ENCODE measurements around the gene TMEM132D.
"Not testable (repeated sequence)": the region's sequence is repeated elsewhere in the genome, so short reads cannot be mapped to it uniquely, and the experiment has no call there.

The TMEM132D gene

DNA sequence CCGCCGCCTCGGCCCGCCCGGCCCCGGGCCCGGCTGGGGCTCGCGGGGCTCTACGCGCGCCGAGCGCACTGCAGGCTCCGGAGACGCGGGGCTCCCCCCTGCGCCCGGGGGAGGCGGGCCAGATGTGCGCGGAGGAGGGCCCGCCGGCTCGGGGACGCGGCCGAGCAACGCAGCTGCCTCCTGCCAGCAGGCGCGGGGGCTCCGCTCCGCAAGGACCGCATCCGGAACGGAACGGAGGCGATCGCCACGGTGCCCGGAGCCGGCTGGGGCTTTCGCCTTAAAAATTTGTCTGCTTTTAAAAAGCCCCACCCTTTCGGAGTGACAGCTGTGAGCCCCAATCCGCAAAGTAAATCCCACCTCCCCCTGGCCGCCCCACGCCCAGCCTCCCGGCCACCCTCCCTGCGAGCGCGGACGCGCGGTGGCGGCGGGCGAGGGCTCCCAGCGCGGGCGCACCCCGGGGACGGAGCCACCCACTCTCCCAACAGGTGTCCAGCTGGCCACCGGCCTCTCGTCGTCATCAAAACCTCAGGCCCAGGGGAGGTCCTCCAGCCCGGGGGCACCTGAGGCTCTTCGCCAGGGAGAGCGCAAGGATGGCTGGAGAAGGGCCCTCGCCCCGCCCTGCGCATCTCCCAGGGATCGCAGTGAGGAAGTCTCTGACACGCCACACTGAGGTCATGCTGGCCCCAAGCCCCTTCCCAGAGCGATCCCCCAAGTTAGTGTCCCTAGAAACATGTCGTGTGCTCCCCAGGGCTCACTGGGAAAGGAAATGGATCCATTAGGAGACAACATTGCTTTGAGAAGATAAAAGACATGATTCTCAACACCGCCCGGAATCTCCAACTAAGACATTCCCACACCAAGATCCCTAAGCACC lies at the start of gene TMEM132D:
TMEM132D (minus strand) TSS at position 70 of the 874 bp plus-strand sequence.
- no peak for FAIRE-seq

DNA sequence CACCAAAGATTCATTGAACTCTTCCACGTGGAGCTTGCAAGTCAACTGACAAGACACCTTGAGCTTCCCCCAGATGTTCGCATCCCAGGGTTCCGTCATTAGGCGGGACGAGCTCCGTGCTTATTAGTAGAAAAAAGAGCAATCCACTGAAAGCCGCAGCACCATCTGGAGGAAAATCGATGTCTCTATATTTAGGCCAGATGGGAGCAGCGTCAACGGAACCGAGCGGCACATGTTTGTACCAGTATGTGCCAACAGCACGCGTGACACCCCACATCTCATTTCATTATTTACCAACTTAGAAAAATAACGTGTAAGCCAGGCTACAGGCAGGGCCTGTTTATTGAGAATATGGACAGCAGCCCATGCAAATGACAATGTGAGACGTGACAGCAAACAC lies 45.8 kb upstream of the TMEM132D start:
- no peak for FAIRE-seq

DNA sequence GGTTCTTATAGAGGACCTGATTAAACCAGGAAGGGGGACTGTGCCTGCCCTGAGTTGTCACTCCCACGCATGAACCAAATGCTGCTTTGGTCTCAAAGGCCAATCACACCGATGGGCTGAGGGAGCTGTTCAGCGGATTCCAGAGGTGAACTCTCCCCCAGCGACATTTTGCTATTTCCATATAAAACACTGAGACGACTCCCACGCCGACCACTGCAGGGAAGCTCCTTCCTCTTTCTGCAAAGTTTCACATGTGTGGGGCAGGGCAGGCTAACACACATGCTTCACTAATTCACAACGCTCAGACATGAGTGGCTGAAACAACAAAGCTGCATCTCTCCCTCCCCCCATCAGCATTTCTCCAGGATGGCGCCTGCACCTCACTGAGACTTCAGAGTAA lies 37.8 kb upstream of the TMEM132D start:
- no peak for FAIRE-seq

DNA sequence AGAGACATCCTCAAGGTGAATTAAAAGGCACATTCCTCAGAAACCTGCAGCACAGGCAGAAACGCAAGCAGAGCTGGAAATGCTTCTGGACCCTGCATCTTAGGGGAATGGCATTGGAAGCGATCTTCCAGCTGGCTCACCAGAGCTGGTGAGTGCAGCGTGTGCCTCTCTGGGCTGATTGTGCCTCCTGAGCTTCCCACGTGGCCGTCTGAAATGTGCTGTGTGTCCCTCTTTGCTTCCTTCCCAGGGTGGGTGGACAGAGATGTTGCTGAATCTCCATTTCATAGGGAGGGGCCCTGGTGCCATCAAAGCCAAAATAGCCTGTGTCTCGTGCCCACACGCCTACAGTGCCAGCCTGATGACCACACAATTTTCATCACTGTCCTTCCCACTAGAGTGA lies 34.3 kb upstream of the TMEM132D start:
- no peak for FAIRE-seq

DNA sequence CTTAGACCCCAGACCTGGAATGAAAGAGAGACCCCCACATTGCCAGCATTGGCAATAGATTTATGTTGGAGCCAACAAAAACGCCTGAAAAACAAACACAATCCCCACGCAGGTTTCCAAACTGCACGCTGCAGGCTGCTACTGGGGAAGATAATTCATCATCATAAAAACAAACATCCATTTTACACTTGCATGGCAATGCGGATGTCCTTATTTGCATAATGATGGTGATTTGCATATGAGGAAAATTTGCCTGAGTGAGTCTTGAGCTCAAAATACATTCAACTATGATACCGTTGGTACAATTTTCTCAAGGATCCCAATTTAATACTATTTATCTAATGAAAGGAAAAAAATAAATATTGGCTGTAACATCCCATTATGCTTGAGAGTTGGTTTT lies 33.6 kb upstream of the TMEM132D start:
- FAIRE-seq, result no peak

DNA sequence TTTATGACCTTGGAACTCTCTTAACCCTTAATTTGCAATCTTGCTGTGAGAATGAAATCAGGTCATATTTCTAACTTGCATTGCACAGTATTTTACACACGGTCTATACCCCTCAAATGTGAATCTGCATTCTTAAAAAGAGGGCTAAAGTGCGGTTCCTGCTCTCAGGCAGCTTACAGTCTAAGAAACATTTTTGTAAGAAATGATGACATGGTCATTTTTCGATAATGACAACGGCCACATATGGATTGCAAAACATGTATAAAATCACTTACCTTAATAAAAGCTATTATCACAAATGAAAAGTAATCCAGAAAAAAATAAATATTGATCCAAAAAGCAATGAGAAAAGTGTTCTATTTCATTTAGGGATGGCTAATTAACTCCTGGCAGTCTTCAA lies 24.8 kb upstream of the TMEM132D start:
- no peak for FAIRE-seq

DNA sequence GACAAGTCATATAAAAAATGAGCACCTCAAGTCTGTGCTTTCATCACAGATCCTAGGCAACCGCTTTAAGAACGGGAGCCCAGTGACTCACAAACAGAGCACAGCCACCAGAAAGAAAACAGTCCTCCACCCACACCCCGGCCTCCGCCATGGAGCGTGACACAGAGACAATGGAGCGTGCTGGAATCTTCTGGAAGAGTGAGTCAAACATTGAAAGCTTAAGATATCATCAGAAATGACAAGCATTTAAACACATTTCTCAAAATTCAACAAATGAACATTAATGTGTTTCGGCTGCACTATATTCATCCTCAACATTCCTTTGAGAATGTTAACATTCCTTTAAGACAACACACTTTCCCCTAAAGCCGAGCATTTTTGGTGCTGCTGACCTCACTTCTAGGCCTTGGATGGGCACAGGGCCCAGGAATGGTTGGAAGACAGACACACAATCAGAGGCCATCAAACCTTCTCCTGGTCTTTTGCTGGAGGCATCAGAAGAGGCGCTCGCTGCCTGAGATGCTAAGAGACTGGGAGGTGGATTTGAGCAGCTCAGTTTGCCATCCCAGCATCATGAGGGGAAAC lies 23.6 kb upstream of the TMEM132D start:
- FAIRE-seq, result no peak

DNA sequence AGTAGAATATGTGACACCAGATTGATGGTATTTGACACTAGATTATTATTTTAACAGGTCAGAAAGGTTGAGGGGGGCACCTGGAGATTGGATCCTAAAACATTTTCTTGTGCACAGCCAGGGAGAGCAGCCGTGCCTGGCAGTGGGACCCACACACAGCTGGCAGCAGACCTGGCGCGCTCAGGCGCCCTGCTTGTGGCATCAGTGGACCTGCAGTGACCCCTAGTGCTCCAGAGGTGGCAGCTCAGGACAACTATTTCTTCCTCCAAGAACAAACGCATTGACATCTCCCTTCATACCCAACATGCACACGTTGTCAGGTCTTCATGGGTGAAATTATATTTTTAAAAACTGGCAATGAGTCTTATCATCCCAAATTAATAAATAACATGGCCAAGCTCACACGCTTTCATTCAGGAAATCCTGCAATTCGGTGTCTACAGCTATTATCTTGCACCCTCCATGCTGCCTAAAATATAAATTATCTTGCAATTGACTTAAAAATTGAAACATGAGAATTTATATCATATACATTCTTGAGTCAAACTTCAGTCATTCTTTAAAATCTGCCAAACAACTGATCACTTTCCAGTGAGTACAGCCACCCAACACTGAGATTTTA lies 7.7 kb upstream of the TMEM132D start:
- no peak for FAIRE-seq

DNA sequence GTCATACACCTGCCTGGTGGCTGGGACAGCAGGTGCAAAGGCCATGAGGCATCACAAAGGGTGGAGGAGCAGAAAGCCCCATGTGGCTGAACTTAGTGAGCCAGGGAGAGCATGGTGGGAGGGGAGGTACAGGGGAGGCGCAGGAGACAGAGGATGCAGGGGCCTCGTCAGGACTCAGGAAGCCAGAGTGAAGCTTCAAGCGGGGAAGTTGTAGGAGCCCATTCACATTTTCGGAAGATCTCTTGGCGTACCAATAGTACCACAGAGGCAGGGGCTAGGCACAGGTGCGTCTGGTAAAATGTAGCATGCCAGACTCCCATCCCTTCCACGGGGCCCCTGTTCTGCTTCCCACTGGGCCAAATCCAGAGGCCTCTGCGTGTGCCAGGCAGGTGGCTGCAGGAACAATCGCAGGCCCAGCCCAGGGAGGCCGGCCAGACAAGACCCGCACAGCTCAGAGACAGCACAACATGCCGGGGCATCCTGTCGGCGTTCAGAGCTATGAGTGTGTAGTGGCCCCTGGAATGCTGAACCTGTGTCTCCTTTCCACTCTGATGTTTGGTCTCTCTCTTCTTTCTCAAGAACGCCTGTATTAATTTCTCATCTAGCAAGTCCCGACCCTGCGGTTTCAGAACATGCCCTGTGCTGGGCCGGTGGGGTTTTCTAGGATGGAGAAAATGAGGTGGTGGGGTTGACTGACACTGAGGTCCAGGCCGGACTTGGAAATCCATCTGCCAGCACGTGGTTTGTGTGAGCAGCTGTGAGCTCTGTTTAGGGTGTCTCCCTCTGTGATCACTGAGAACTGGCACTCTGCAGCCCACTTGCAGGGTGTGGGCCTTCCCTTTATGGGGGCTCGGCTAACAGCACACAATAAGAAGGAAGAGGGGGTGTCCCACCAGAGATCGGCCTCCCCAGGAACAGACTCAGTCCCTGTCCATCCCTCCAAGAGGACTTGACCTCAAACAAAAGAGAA lies 5.5 kb upstream of the TMEM132D start:
- FAIRE-seq, result no peak

DNA sequence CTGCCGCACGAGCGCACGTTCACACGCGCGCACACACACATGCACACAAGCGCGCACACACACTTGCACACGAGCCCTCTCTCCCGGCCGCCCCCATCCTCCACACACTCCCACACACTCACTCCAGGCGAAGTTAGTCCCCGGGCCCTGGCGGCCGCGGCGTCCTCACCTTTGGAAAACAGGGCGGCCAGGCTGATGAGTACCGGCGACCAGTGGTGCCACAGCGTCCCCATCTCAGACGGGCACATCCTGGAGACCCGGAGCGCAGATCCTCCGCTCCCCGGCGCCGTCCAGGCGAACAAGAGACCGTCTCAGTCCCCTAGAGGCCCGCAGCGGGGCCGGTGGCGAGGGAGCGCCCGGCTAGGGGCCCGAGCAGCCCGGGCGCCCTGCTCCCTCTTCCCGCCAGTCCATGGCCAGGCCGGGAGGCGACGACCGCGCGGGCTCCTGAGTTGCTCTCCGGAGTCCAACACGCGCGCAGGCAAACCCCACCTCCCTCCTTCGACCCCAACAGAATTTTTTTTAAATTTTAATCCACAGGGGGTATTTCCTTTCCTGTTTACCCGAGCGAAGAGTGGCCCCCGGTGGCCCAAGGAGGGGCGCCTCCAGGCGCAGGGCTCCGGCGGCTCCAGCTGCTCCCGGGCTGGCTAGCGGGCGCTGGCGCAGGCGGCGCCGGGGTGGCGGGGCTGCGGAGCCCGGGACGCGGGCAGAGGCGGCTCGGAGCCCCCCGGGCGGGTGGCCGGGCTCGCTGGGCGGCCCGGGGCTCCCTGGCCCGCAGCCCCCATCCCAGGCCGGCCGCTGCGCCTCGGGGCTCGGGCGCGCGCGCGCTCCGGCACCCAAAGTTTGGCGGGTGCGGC lies 506 bp downstream of the TMEM132D start:
- no peak for FAIRE-seq

DNA sequence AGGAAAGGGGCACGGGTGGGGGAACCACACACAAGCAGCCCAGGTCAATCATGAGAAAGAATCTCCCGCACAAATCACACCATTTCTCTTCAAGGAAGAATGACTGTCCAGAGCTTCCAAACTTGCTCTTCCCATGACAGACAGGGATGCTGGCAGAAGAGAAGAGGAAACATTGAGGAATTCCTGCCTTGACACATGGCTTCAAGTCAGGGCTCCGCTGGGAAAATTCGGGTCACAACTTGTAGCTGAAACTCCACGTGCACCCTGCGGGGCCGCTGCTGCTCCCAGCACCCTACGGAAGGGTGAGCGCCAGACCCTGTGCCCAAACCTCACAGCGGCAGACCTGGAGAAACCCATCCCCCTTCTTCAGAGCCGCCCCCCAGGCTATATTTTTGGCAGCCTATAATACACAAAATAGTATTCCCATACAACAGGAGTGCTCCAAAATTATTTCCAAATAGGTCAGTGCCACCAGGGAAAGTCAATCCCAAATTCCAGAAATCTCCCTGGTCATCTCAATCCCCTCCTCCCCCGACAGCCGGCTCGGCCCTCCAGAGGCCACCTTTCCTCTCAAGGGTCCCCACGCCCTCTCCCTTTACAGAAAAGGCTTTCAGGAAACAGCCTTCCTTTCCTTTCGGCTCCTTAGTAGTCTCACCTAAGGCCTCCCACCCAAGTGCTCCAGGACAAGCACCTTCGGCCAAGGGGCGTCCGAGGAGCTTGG lies 1.3 kb downstream of the TMEM132D start:
- FAIRE-seq, result no peak

DNA sequence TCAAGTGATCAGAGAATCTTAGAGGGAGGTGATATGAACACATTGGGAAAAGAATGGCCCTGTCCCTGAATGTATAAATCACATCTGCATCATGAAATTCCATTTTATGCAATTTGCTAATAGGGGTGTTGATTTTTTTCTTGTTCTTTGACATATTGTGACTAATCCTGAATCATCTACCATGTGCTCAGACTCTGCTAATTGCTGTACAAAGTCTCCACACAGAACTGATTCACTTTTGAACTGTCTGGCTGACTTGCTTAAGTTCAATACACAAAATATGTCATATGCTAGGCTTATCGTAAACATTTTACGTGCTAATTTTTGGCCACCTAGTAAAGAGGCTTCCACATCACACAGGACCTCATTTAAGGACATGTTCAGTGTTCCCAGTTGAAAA lies 2.6 kb downstream of the TMEM132D start:
- FAIRE-seq, result no peak

DNA sequence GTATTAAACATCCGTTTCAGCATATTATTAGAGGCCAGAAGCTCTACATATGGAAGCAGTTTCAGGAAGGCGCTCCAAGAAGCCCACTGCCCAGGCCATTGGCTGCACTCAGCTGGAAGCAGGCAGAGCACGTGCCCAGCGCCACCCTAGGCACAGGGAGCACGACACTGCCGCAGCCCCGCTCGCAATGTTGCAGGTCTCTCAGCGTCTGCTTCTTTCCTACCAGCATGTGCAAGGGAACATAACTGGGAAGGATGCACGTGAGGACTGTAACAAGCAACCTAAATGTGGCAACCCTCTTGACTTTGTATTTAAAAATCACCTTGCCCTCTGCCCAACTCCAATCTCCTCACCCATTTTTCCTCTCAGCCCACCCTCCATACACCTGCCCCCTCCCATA lies 3.5 kb downstream of the TMEM132D start:
- no peak for FAIRE-seq

DNA sequence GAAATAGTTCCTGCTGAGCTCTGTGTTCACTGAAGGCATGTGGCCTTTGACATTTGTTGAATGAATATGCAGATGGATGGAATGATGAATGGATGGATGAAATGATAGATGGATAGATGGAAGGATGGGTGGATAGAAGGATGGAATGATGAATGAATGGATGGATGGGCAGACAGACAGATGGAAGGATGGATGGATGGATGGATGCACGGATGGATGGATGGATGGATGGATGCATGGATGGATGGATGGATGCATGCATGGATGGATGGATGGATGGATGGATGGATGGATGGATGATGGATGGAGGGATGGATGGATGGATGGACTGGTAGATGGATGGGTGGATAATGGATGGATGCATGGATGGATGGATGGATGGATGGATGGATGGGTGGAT lies 4.8 kb downstream of the TMEM132D start:
- not testable (repeated sequence) for FAIRE-seq

DNA sequence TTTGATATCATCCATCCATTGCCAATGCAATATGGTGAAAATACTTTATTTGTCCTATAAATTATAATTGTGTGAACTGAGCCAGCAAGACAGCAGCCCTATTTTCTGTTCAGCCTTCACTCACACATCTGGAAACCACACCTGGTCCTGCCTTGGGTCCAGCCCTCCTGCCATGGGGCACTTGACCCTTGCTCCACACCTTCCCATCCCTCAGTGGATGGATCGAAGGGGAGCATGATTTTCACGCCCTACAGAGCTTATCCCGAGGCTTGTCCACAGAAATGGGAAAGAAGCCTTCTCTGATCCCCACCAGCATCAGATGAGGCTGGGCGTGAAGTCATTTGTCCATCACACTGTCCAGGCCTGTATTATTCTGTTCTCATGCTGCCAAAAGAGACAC lies 10.1 kb downstream of the TMEM132D start:
- FAIRE-seq, result no peak

DNA sequence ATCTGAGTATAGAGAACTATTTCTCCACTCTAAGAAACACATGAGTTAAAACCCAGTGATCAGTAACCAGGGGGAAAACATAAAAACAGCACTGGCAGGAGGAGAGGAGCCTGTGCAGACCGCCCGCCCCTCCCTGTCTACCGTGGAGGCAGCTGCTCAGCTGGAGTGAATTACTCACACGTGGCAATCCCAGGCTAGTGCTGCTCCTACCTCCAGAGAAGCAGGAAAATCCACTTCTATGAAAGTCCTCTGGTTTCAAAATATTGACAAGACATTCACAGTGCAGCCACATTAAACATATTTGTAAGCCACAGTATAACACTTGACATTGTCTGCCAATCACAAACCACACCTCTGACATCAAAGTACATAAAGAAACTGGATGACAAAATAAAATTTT lies 16.7 kb downstream of the TMEM132D start:
- no peak for FAIRE-seq

DNA sequence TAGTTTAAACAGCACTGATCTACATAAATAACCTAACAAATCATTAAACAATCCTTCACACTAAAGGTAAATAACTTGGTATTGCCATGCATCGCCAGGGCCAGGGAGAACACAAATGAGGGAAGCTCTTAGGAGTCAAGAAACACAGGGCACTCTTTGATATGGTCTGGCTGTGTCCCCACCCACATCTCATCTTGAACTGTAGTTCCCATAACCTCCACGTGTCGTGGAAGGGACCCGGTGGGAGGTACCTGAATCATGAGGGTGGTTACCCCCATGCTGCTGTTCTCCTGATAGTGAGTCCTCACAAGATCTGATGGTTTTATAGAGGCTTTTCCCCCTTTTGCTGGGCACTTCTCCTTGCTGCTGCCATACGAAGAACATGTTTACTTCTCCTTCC lies 17.3 kb downstream of the TMEM132D start:
- FAIRE-seq, result no peak

DNA sequence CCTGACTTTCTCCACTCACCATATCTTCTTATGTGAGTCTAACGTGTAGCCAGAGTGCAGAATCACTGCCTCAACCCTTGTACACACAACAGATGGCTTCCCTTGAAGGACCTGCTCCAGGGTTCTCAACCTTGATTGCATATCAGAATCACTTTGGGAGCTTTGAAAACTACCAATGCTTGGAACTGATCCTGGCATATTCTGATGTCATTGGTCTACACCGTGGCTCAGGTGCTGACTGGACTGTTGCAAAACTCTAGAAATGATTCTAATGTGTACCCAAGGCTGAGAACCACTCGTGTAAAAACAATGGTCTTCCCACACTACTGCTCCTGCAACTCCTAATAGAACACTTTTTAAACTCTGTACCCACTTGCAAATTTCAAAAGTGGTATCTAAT lies 18.5 kb downstream of the TMEM132D start:
- no peak for FAIRE-seq

DNA sequence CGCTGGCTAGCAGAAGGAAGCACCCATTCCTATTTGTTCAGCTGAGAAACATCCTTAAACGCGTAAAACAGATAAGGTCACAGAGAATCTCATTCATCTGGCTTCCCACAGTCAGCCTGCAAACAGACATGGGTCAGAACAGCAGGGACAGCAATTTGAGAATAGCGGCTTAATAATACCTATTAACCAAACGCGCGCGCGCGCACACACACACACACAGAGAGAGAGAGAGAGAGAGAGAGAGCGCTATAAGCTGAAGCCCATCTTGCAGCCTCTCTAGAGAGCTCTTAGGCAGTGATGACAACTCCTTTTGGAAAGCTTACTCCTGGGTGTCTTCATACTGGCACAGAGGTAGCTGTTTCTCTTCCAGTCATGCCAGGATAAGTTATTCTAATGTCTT lies 26.4 kb downstream of the TMEM132D start:
- FAIRE-seq, result no peak

DNA sequence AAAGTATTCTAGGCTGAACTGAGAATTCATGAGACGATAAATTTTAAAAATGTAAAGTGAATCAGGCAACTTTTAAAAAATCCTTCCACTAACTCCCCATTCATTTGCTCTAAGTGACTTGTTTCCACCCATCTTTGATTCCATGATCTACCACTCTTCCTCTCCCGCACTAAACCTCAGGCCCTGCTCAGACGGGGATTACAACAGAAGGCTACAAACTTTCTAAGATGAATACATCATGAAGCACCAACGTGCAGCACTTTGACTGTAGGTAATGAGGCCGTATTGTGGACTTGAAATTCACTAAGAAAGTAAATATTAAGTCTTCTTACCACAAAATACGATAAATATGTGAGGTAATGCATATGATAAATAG lies 30.0 kb downstream of the TMEM132D start:
- FAIRE-seq, result no peak

DNA sequence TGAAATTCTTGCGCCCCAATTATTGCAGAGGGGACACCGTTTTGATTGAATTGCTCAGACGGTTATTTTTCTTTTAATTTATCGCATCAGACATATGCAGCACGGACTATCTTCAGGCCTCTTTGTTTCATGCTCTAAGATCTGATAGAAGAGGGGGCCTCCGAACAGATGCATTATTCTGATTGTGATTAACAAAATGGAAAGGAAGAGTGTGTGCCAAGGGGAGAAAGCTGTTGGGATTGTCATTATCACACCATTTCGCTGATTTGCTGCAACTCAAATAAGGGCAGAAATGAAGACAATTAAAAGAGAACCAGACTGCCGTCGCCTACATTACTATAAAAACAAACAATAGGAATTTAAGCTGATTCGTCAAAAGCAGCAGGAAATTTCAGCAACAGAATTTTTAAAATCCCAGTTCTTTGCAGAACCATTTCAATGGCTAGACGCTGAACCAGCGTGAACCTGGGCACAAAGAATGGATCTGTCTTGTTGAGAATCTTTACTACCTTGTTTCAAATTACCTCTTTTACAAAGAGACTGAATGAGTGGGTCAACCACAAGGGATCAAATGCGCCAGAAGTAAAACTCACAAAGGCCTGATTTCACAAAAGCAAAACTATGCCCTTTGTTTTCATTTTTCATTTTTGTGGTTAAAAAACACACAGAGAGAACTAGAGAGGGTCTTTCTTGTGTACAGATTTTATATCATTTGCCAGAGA lies 30.6 kb downstream of the TMEM132D start:
- FAIRE-seq, result no peak

All from G401.6 (cell line).